GM18508 (cell line): ENCODE results near the gene ENDOG.
"Not testable (repeated sequence)": the region's sequence is repeated elsewhere in the genome, so short reads cannot be mapped to it uniquely, and the experiment has no call there.

Experiments used
- ATAC-seq: cut with Tn5 transposase; IDR thresholded peaks from one replicate; pipeline ENCODE4 v1.9.1; 2021; ENCODE audit warnings: moderate number of reproducible peaks; ENCODE audit not compliant: insufficient read depth, unreplicated experiment

ENDOG gene

GRCh38 chr9:128818099-128818838 is at the start of gene ENDOG:
TSS of gene ENDOG (plus strand) at chr9:128818500. CDS start at chr9:128818685, 185 bp downstream.
- ATAC-seq, result peak; percentile 69

- no peak for ATAC-seq
Observed at GRCh38 chr9:128768606-128769005, 49.7 kb upstream of the ENDOG start.

- ATAC-seq, result no peak
Observed at GRCh38 chr9:128770286-128771030, 47.8 kb upstream of the ENDOG start.

- no peak for ATAC-seq
Observed at GRCh38 chr9:128771094-128771721, 47.1 kb upstream of the ENDOG start.

GRCh38 chr9:128771745-128772519 is 46.4 kb upstream of the ENDOG start, which contains the start of gene ZER1:
TSS of gene ZER1 (minus strand) at chr9:128771927. CDS start at chr9:128755565, 16,362 bp downstream.
- no peak for ATAC-seq

- no peak for ATAC-seq
Observed at GRCh38 chr9:128773049-128773448, 45.3 kb upstream of the ENDOG start.

GRCh38 chr9:128774804-128775203 is 43.5 kb upstream of the ENDOG start:
- ATAC-seq, result no peak

GRCh38 chr9:128780093-128780492 is 38.2 kb upstream of the ENDOG start:
- ATAC-seq, result not testable (repeated sequence)

GRCh38 chr9:128781187-128782070 is 36.9 kb upstream of the ENDOG start:
- ATAC-seq, result no peak

- no peak for ATAC-seq
Observed at GRCh38 chr9:128782669-128783068, 35.6 kb upstream of the ENDOG start.

- no peak for ATAC-seq
Observed at GRCh38 chr9:128785427-128785826, 32.9 kb upstream of the ENDOG start.

GRCh38 chr9:128786681-128787601 is 31.4 kb upstream of the ENDOG start, which contains the start of gene TBC1D13:
TSS of gene TBC1D13 (plus strand) at chr9:128787253. CDS start at chr9:128787354, 101 bp downstream.
- peak; percentile 49 for ATAC-seq

- no peak for ATAC-seq
Observed at GRCh38 chr9:128787659-128788058, 30.6 kb upstream of the ENDOG start.

- no peak for ATAC-seq
Observed at GRCh38 chr9:128788445-128788844, 29.9 kb upstream of the ENDOG start.

- no peak for ATAC-seq
Observed at GRCh38 chr9:128790536-128790935, 27.8 kb upstream of the ENDOG start.

GRCh38 chr9:128792134-128792533 is 26.2 kb upstream of the ENDOG start:
- ATAC-seq, result no peak

- no peak for ATAC-seq
Observed at GRCh38 chr9:128792978-128793686, 25.2 kb upstream of the ENDOG start.

GRCh38 chr9:128794961-128795360 is 23.3 kb upstream of the ENDOG start:
- not testable (repeated sequence) for ATAC-seq
